RPMI8226 (cell line): ENCODE results near the gene SUB1.

Source experiments
- DNase-seq: peaks from one replicate; pipeline ENCODE4 v3.0.0-alpha.2; 2015

Gene SUB1

GRCh38 chr5:32646061-32646969, 61.0 kb downstream of the SUB1 start:
- no peak for DNase-seq

GRCh38 chr5:32651088-32651487, 65.7 kb downstream of the SUB1 start:
- no peak for DNase-seq

- DNase-seq, result no peak
Observed at GRCh38 chr5:32651638-32652037, 66.3 kb downstream of the SUB1 start.
